OCI-LY1 (cell line): ENCODE measurements around the gene KLF11.

Experiments used
- CTCF ChIP-seq: fragments of 200-600 bp; sonication (generic), shearing (Covaris generic); IDR thresholded peaks from 2 replicates; pipeline ENCODE4 v1.5.1; 2017; ENCODE audit warnings: mild to moderate bottlenecking, antibody characterized with exemption, low read length, moderate library complexity, mixed read lengths
- EZH2 ChIP-seq: fragments of 200-600 bp; sonication (generic), shearing (Covaris generic); IDR thresholded peaks from 2 replicates; pipeline ENCODE4 v1.8.0; 2017; ENCODE audit warnings: borderline replicate concordance, mixed run types, mild to moderate bottlenecking, antibody characterized with exemption, low read length, moderate library complexity, mixed read lengths

GRCh38 chr2:10019174-10019573 lies 24.2 kb upstream of the KLF11 start:
- TF ChIP-seq EZH2 (no peak), CTCF (no peak)
